GM19395 (cell line): Measurements from ENCODE around the gene BABAM2.

Source experiments
- ATAC-seq: cut with Tn5 transposase; IDR thresholded peaks from one replicate; pipeline ENCODE4 v1.9.1; 2021; ENCODE audit warnings: mild to moderate bottlenecking, moderate library complexity; ENCODE audit not compliant: unreplicated experiment

Gene BABAM2

GRCh38 chr2:28336982-28337627, 446.6 kb downstream of the BABAM2 start:
- no peak for ATAC-seq

DNA sequence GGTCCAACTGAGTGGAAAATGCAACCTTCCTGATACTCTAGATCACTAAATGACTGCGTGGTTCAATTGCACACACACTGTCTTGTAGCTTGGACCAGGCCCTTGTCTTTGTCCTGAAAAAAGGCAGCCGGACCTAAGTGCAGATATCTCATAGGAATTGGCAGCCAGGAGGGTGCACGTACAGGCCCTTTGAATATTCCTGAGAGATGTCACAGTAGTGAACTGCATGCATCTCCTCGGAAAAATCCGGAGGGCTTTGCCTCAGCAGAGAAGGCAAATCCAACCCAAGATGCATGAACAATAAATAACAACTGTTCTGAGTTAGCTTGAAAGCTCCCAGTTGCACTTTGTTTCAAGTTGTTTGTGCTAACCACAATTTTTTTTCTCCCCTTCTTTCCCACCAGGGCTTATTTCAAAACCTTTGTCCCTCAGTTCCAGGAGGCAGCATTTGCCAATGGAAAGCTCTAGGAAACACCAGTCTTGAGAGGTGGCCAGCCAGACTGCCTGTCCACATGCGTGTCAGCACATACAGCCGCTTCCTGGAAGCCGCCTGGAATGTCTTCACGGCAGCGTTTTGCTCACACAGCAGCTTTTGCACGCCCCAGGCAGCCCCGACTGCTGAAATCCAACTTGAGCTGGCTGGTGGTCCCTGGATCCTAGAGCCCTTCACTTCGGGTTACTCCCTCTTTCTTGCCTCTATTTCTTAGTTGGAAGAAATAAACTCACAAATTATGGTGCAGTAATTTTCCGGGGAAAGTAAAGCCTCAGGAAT, 447.7 kb downstream of the BABAM2 start:
- ATAC-seq, result no peak

GRCh38 chr2:28338831-28339321, 448.3 kb downstream of the BABAM2 start:
- ATAC-seq, result no peak

GRCh38 chr2:28339516-28340175, 449.1 kb downstream of the BABAM2 start:
- no peak for ATAC-seq

DNA sequence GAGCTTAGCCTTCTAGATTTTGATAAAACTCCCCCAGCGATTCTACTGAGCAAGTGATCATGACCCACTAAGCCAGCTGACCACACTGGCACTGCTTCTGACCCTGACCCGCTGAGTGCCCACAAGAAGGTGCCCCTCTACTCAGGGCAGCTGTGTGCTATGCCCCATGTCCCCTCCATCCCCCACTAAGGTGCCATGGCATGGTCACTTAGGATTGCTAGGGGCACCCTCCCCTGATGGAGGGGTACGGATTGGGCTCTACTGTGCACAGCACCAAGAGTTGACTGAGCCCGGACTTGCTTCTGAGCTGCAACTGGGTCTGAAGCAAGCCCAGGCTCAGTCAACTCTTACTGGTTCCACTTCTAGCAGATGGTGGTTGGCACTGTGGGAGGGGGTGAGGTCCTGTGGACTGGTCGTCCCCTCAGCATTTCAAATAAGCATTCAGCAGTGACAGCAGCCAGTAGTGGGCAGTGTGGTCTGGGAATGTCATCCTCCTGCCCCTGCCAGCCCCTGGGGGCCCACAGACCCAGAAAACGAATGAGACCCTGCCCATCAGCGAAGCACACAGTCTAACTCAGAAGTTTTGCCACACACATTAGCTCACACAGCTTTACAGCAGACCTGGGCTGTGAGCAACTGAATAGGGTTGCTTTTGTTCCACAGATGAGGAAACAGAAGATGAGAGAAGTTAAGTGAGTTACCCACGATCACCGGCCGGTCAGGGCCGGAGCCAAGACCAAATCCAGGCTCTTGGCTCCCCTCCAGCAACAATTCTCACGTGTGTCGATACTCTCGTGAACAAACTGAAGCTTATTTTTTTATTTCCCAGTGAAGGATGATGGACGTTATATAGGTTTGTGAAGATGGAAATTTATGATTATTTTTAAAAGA, 450.0 kb downstream of the BABAM2 start:
- ATAC-seq, result no peak

DNA sequence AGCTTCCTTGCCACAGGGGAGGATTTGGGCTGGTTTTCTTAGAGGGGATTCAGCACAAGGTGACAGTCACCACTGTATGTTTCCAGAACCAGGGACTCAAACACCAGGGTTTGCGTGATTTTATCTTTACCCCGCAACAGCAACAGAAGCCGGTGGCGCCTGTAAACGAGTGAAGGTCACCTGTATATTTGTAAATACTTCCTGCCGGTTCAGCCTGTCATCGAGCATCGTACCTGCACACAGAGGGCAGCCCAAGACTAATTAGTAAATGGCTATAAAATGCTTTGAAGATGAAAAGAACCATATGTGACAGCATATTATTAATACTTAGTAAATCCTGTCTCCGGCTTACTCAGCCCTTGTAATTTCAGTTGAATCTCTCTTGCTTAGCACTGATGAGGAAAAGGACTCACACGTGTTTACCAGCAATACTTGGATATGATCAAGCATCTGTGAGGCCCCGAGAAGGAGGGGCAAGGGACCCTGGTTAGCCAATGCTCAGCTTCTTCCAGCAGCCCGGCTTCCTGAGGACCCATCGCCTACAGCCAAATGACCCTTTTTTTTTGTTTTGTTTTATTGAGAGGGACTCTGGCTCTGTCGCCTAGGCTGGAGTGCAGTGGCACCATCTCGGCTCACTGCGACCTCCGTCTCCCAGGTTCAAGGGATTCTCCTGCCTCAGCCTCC, 450.8 kb downstream of the BABAM2 start:
- no peak for ATAC-seq

GRCh38 chr2:28342081-28342967, 451.8 kb downstream of the BABAM2 start:
- ATAC-seq, result no peak

- ATAC-seq, result no peak
Measured at GRCh38 chr2:28343184-28343942, 452.8 kb downstream of the BABAM2 start.

- ATAC-seq, result no peak
Measured at GRCh38 chr2:28343971-28344715, 453.6 kb downstream of the BABAM2 start.

GRCh38 chr2:28344756-28345373, 454.3 kb downstream of the BABAM2 start:
- no peak for ATAC-seq

- no peak for ATAC-seq
Measured at GRCh38 chr2:28345619-28346018, 455.1 kb downstream of the BABAM2 start.

DNA sequence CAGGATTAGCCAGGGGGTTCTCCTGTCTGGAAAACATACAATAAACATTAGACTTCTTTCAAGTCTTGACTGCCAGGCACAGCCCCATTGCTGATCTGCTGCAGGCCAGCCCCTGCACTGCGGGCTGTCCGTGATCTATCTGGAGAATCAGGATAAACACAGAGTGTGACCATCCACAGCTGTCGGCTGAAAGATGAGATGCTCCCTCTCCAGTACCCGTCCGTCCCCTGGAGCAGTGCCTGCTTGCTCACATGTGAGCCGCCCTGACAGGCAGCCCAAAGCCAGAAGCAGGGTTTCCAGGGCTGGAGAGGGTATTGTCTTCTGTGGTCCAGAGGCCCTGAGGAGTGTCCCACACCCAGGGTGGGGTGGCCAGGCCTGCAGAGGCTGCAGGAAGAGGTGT, 456.1 kb downstream of the BABAM2 start:
- no peak for ATAC-seq

DNA sequence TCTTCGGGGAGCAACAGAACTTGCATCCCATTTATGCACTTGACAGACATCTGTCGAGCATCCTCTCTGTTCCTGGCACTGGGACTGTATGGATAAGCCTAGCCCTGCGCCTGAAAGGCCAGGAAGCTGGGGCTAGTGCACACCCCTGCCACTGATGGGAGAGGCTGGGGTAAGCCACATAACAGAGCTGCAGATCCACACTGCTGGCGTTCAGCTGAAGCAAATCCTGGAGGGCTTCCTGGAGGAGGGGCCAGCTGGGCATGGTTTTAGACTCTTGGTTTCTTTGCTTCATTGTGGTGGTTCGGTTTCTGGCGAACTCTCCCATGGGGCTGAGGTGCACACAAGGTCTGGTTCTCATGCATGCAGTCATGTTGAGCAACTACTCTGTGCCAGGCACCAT, 456.7 kb downstream of the BABAM2 start:
- ATAC-seq, result no peak

DNA sequence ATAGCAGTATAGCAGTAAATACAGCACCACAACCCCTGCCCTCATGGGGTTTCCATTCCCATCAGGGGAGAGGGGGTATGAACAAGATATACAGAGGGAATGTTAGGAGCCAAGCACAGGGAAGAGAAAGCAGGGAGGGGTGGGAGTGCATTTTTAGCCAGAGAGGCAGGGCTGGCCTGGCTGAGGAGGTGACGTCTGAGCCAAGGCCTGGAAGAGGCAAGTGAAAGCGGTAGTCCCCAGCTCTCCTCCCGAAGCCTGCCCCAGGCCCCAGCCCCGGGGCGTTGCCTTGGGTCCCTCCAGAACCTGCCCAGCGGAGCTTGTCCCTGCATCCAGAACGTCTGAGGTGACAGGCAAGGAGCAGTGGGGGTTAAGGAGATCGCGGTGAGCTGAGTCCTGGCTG, 457.1 kb downstream of the BABAM2 start:
- ATAC-seq, result no peak

DNA sequence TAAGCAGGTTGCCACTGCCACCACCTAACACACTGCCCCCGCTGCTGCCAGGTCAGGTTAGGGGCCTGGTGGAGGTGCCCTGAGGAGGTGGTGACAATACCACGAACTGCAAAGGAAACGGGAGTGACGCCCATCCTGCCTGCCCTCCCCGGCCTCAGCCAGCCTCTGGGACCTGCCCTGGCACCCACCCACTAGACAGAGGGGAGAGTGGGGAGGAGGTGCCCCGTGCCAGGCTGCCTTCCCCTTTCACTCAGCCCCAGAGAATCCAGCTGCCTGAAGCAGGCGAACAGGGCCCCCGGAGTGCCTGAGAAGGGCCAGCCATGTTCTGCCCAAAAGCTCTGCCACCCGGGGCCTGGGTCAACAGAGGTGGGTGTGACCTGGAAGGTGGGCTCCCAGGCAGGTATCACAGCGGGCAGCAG, 457.6 kb downstream of the BABAM2 start:
- no peak for ATAC-seq

DNA sequence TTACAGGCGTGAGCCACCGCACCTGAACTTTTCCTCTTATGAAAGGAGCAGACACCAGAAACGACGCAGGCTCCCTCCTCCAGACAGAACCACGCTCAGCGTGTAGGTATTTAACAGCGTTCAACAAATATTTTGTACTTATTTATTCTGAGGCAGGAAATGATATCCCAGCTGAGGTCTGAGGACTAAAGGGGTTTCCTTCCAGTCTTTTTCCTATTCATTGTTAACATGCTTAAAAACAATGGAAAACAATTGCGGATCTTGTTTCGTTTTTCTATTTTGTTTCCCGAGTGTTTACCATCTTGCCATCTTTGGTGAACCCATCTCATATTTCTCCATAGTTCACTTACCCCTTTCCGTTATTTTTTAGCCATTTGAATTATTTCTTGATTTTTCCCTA, 458.4 kb downstream of the BABAM2 start:
- no peak for ATAC-seq

GRCh38 chr2:28349546-28350165, 459.1 kb downstream of the BABAM2 start:
- no peak for ATAC-seq
